ENCODE measurements around the gene ZMYND11.

Gene ZMYND11

DNA sequence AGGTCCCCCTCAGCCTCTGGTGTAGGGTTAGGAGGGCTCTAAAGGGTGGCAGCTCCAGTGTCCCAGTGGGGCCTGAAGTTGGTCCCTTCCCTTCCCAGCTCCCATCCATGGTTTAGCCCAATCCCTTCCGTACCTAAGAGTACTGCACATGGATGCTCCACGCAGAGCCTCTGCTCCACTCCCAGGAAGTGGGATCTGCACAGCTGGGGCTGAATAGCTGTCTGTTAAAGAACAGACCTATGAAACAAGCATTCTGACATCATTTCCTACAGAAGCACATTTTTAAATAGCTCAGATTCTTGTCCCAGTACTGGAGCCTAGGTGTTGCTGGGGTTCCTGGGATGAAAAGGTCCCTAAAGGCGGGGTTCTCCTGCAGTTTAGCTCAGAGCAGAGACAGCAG lies 135.9 kb downstream of the ZMYND11 start:
- Histone ChIP-seq H3K9me3 (ENCODE audit: control insufficient read depth, insufficient read depth, low read depth, low read length) (no peaks in the 10 kb centered on the region), H3K9ac (ENCODE audit: low read length) (no peak overlapping the region), H3K27me3 (ENCODE audit: control insufficient read depth, insufficient read depth, low read length) (no peaks in the 10 kb centered on the region), H3K4me3 (ENCODE audit: low read depth, low read length) (no peak overlapping the region), H3K4me1 (ENCODE audit: control insufficient read depth, insufficient read depth, low read length) (peaks cover 3% of the 10 kb centered on the region; the same call in 1 of the 2 replicates), H3K36me3 (ENCODE audit: control insufficient read depth, insufficient read depth, low read length) (no peaks in the 10 kb centered on the region), H3K27ac (ENCODE audit: low read depth, low read length) (no peak overlapping the region)

GRCh38 chr10:271722-272121 lies 136.5 kb downstream of the ZMYND11 start:
- no peak overlapping the region for H3K4me3 ChIP-seq (ENCODE audit: low read depth, low read length)
- no peaks in the 10 kb centered on the region for H3K9me3 ChIP-seq (ENCODE audit: control insufficient read depth, insufficient read depth, low read depth, low read length)
- peaks cover 3% of the 10 kb centered on the region; the same call in 1 of the 2 replicates for H3K4me1 ChIP-seq (ENCODE audit: control insufficient read depth, insufficient read depth, low read length)
- no peak overlapping the region for H3K9ac ChIP-seq (ENCODE audit: low read length)
- H3K27me3 ChIP-seq (ENCODE audit: control insufficient read depth, insufficient read depth, low read length) = no peaks in the 10 kb centered on the region
- no peak overlapping the region for H3K27ac ChIP-seq (ENCODE audit: low read depth, low read length)
- H3K36me3 ChIP-seq (ENCODE audit: control insufficient read depth, insufficient read depth, low read length) = no peaks in the 10 kb centered on the region

GRCh38 chr10:273088-273487 lies 137.8 kb downstream of the ZMYND11 start:
- Histone ChIP-seq H3K9me3 (ENCODE audit: control insufficient read depth, insufficient read depth, low read depth, low read length) (no peaks in the 10 kb centered on the region), H3K9ac (ENCODE audit: low read length) (no peak overlapping the region), H3K36me3 (ENCODE audit: control insufficient read depth, insufficient read depth, low read length) (no peaks in the 10 kb centered on the region), H3K4me1 (ENCODE audit: control insufficient read depth, insufficient read depth, low read length) (peaks cover 3% of the 10 kb centered on the region; the same call in 1 of the 2 replicates), H3K27me3 (ENCODE audit: control insufficient read depth, insufficient read depth, low read length) (no peaks in the 10 kb centered on the region), H3K27ac (ENCODE audit: low read depth, low read length) (no peak overlapping the region), H3K4me3 (ENCODE audit: low read depth, low read length) (no peak overlapping the region)

DNA sequence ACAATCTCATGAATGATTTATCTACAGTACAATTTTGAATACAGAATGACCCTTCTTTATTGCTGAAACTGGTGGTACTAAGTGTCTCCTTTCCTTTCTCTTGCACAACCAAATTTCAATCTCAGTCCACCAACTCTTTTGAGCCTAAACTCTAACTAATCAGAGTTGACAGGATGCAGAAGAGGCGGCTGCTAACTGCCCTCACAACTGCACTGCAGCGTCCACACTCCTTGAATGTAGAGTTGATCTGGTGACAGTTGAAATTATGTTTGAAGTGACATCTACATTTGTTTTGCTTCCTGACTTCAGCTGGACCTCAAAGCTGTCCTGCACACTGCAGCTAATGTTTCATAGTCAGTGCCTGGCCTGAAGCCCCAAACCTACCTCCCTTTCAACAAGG lies 139.6 kb downstream of the ZMYND11 start:
- H3K9ac ChIP-seq (ENCODE audit: low read length) = no peak overlapping the region
- H3K36me3 ChIP-seq (ENCODE audit: control insufficient read depth, insufficient read depth, low read length) = no peaks in the 10 kb centered on the region
- H3K27ac ChIP-seq (ENCODE audit: low read depth, low read length) = no peak overlapping the region
- no peaks in the 10 kb centered on the region for H3K27me3 ChIP-seq (ENCODE audit: control insufficient read depth, insufficient read depth, low read length)
- no peaks in the 10 kb centered on the region for H3K9me3 ChIP-seq (ENCODE audit: control insufficient read depth, insufficient read depth, low read depth, low read length)
- H3K4me3 ChIP-seq (ENCODE audit: low read depth, low read length) = no peak overlapping the region
- H3K4me1 ChIP-seq (ENCODE audit: control insufficient read depth, insufficient read depth, low read length) = no peaks in the 10 kb centered on the region

DNA sequence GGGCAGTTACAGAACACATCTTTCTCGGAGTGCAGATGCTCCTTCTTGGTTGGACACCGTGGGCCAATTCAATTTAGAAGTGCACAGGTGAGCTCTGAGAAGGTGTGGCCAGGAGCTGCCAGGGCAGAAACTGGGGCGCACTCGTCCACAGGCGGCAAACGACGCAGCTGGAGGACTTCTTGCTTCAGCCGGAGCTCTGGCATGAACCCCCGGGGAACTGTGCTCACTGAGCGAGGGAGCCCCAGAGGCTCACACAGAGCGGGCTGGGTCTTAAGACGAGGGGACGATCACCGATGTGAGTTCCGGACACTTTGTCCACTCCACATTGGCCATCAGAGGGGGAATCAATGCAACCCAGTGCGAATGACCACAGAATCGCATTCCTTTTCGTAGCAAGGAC lies 140.4 kb downstream of the ZMYND11 start:
- no peak overlapping the region for H3K27ac ChIP-seq (ENCODE audit: low read depth, low read length)
- H3K4me3 ChIP-seq (ENCODE audit: low read depth, low read length) = no peak overlapping the region
- no peaks in the 10 kb centered on the region for H3K4me1 ChIP-seq (ENCODE audit: control insufficient read depth, insufficient read depth, low read length)
- H3K9ac ChIP-seq (ENCODE audit: low read length) = no peak overlapping the region
- H3K9me3 ChIP-seq (ENCODE audit: control insufficient read depth, insufficient read depth, low read depth, low read length) = no peaks in the 10 kb centered on the region
- H3K36me3 ChIP-seq (ENCODE audit: control insufficient read depth, insufficient read depth, low read length) = no peaks in the 10 kb centered on the region
- H3K27me3 ChIP-seq (ENCODE audit: control insufficient read depth, insufficient read depth, low read length) = no peaks in the 10 kb centered on the region

DNA sequence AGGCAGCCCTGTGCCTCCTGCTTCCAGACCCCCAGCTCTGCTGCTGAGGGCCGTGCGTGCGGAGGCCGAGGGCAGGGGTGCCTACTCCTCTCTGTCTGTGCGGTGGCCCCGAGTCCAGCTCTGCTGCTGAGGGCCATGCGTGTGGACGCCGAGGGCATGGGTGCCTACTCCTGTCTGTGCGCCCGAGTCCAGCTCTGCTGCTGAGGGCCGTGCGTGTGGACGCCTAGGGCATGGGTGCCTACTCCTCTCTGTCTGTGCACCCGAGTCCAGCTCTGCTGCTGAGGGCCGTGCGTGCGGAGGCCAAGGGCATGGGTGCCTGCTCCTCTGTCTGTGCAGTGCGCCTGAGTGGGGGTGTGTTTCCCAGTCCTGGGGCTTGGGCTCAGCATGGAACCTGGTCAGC lies 142.7 kb downstream of the ZMYND11 start:
- peaks cover 2% of the 10 kb centered on the region; the same call in 1 of the 2 replicates for H3K36me3 ChIP-seq (ENCODE audit: control insufficient read depth, insufficient read depth, low read length)
- no peak overlapping the region for H3K4me3 ChIP-seq (ENCODE audit: low read depth, low read length)
- no peaks in the 10 kb centered on the region for H3K9me3 ChIP-seq (ENCODE audit: control insufficient read depth, insufficient read depth, low read depth, low read length)
- H3K9ac ChIP-seq (ENCODE audit: low read length) = no peak overlapping the region
- no peak overlapping the region for H3K27ac ChIP-seq (ENCODE audit: low read depth, low read length)
- H3K27me3 ChIP-seq (ENCODE audit: control insufficient read depth, insufficient read depth, low read length) = no peaks in the 10 kb centered on the region
- H3K4me1 ChIP-seq (ENCODE audit: control insufficient read depth, insufficient read depth, low read length) = no peaks in the 10 kb centered on the region

DNA sequence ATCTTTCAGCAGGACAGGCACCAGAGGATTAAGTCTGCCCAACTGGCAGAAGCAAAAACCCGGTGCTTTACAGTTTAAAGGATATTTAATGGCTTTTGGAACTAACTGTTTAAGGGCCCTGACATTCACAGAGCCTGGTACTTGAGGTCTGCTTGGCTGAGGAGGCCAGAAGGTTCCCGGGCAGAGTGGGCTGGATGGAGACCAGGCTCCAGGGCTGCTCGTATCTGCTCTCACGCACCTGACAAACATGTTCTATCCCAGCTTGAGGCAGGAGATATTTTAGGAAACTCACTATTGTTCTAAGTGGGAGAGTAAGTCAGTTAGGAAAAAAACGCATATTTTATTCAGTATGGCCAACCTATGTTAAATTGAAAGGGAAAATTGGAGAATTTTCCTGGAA lies 143.5 kb downstream of the ZMYND11 start:
- no peaks in the 10 kb centered on the region for H3K4me1 ChIP-seq (ENCODE audit: control insufficient read depth, insufficient read depth, low read length)
- no peak overlapping the region for H3K9ac ChIP-seq (ENCODE audit: low read length)
- H3K27ac ChIP-seq (ENCODE audit: low read depth, low read length) = no peak overlapping the region
- H3K4me3 ChIP-seq (ENCODE audit: low read depth, low read length) = no peak overlapping the region
- H3K36me3 ChIP-seq (ENCODE audit: control insufficient read depth, insufficient read depth, low read length) = peaks cover 2% of the 10 kb centered on the region; the same call in 1 of the 2 replicates
- H3K9me3 ChIP-seq (ENCODE audit: control insufficient read depth, insufficient read depth, low read depth, low read length) = no peaks in the 10 kb centered on the region
- H3K27me3 ChIP-seq (ENCODE audit: control insufficient read depth, insufficient read depth, low read length) = no peaks in the 10 kb centered on the region

- Histone ChIP-seq H3K27me3 (ENCODE audit: control insufficient read depth, insufficient read depth, low read length) (no peaks in the 10 kb centered on the region), H3K36me3 (ENCODE audit: control insufficient read depth, insufficient read depth, low read length) (peaks cover 2% of the 10 kb centered on the region; the same call in 1 of the 2 replicates), H3K27ac (ENCODE audit: low read depth, low read length) (no peak overlapping the region), H3K9me3 (ENCODE audit: control insufficient read depth, insufficient read depth, low read depth, low read length) (no peaks in the 10 kb centered on the region), H3K4me1 (ENCODE audit: control insufficient read depth, insufficient read depth, low read length) (no peaks in the 10 kb centered on the region), H3K4me3 (ENCODE audit: low read depth, low read length) (no peak overlapping the region), H3K9ac (ENCODE audit: low read length) (no peak overlapping the region)
Observed at GRCh38 chr10:279232-279631, 144.0 kb downstream of the ZMYND11 start.

DNA sequence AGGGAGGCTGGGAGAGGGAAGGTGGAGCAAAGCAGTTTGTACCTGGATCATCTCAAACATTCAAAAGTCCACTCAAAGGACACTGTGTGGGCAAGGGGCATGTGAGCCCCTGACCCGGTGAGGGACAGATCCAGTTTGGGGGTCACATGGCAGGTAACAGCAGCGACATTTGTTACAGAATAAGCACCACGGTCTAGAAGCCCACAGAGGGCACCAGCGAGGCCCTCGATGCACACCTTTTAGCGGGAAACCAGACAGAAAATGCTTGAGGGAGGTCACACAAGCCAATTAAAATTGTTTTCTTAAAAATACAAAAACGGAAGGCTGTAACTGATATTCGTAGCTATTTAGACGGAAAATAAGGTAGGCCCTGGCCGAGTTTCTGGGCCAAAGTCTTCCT lies 144.4 kb downstream of the ZMYND11 start:
- no peak overlapping the region for H3K9ac ChIP-seq (ENCODE audit: low read length)
- H3K27me3 ChIP-seq (ENCODE audit: control insufficient read depth, insufficient read depth, low read length) = no peaks in the 10 kb centered on the region
- H3K9me3 ChIP-seq (ENCODE audit: control insufficient read depth, insufficient read depth, low read depth, low read length) = no peaks in the 10 kb centered on the region
- no peaks in the 10 kb centered on the region for H3K4me1 ChIP-seq (ENCODE audit: control insufficient read depth, insufficient read depth, low read length)
- no peak overlapping the region for H3K4me3 ChIP-seq (ENCODE audit: low read depth, low read length)
- H3K27ac ChIP-seq (ENCODE audit: low read depth, low read length) = no peak overlapping the region
- H3K36me3 ChIP-seq (ENCODE audit: control insufficient read depth, insufficient read depth, low read length) = peaks cover 2% of the 10 kb centered on the region; the same call in 1 of the 2 replicates

DNA sequence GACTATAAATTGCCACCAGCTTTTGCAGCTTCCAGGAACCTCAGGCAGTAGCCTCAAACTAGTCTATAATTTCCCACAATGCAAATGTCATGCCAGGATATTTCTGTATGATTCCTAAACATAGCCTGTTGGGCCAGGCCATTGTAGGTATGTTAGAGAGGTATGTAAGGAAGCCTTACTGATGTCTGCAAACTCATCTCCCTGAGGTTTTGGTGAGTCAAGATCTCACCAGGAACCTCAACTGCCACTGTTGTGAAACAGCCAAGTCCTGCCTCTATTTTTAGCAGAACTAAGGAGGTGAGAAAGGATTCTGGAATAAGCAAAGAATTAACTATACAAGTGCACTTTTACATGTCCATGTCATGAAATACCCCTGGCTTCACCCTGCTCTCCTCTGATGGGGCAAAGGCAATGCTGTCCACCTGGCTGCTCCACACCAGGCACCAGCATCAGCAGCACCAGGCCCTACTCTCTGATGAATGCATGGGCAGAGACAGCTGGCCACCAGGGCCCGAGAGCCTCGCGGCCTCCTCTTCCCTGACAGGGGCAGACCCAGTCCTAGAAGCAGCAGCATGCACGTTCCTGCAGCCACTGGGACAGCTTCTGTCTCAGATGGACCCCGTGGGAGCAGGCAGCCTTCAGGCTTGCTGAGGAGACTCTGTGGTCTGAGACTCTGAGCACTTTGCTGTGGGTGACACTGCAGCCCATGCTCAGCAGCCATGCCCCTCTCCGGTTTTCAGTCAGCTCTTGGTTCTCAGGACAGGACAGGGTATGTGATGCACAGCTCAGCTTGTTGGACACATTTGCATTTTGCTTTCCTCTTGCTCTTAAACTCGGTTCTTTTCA lies 147.3 kb downstream of the ZMYND11 start:
- H3K27ac ChIP-seq (ENCODE audit: low read depth, low read length) = no peak overlapping the region
- no peak overlapping the region for H3K9ac ChIP-seq (ENCODE audit: low read length)
- no peak overlapping the region for H3K4me3 ChIP-seq (ENCODE audit: low read depth, low read length)
- H3K27me3 ChIP-seq (ENCODE audit: control insufficient read depth, insufficient read depth, low read length) = no peaks in the 10 kb centered on the region
- no peaks in the 10 kb centered on the region for H3K4me1 ChIP-seq (ENCODE audit: control insufficient read depth, insufficient read depth, low read length)
- H3K36me3 ChIP-seq (ENCODE audit: control insufficient read depth, insufficient read depth, low read length) = peaks cover 2% of the 10 kb centered on the region; the same call in 1 of the 2 replicates
- no peaks in the 10 kb centered on the region for H3K9me3 ChIP-seq (ENCODE audit: control insufficient read depth, insufficient read depth, low read depth, low read length)

DNA sequence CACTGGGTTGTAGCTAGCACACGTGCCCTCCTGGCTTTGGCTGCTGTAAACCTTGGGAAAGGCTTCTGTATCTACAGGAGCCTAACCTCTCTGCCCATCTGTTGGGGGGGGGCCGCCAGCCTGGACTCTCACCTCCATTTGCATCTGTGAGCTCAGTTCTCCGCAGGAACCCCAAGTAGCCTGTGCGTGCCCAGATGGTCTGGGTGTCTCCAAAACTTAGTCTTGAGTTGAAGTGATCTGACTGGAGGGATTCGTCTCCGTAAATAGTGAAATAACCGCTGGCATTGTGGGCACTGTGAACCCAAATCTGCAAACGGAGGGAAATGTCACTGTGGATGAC lies 147.9 kb downstream of the ZMYND11 start:
- H3K36me3 ChIP-seq (ENCODE audit: control insufficient read depth, insufficient read depth, low read length) = peaks cover 2% of the 10 kb centered on the region; the same call in 1 of the 2 replicates
- no peaks in the 10 kb centered on the region for H3K4me1 ChIP-seq (ENCODE audit: control insufficient read depth, insufficient read depth, low read length)
- no peak overlapping the region for H3K9ac ChIP-seq (ENCODE audit: low read length)

More for the DNA sequence above, 147.9 kb downstream of the ZMYND11 start:
- no peaks in the 10 kb centered on the region for H3K27me3 ChIP-seq (ENCODE audit: control insufficient read depth, insufficient read depth, low read length)
- no peaks in the 10 kb centered on the region for H3K9me3 ChIP-seq (ENCODE audit: control insufficient read depth, insufficient read depth, low read depth, low read length)
- H3K4me3 ChIP-seq (ENCODE audit: low read depth, low read length) = no peak overlapping the region
- H3K27ac ChIP-seq (ENCODE audit: low read depth, low read length) = no peak overlapping the region

Data from HUES6 (cell line).